Thymus (tissue), 11 donors: ENCODE measurements around the gene SLC12A6. TPM values are rescaled to one million over a fixed set of nuclear protein-coding genes. Genes with fewer than 3 reads are reported as not detected.
"Not testable (repeated sequence)": the region's sequence is repeated elsewhere in the genome, so short reads cannot be mapped to it uniquely, and the experiment has no call there.

Experiments
- DNase-seq, 9 donors: peaks; one replicate each; pipeline ENCODE4 v3.0.0-alpha.2; 2013; ENCODE audit warnings: low spot score in 9 of 9, low read depth in 6 of 9, missing footprints in 1 of 9
- H3K27ac ChIP-seq, 2 donors: one replicate each; pipeline ENCODE4 v1.5.1; 2013; ENCODE audit warnings: control low read depth in 1 of 2, low read depth in 1 of 2, low read length in 1 of 2, mild to moderate bottlenecking in 1 of 2, moderate library complexity in 1 of 2
- H3K27me3 ChIP-seq, 2 donors: one replicate each; pipeline ENCODE4 v1.5.1; 2013; ENCODE audit warnings: low read length in 1 of 2; ENCODE audit not compliant: control insufficient read depth in 2 of 2, insufficient read depth in 1 of 2
- H3K36me3 ChIP-seq, 2 donors: one replicate each; pipeline ENCODE4 v1.5.1; 2013; ENCODE audit warnings: low read length in 1 of 2, mild to moderate bottlenecking in 1 of 2, moderate library complexity in 1 of 2; ENCODE audit not compliant: control insufficient read depth in 2 of 2, insufficient read depth in 2 of 2
- H3K4me1 ChIP-seq, 2 donors: one replicate each; pipeline ENCODE4 v1.5.1; 2013; ENCODE audit warnings: low read length in 2 of 2; ENCODE audit not compliant: control insufficient read depth in 2 of 2, insufficient read depth in 2 of 2
- H3K4me3 ChIP-seq, 2 donors: one replicate each; pipeline ENCODE4 v1.5.1; 2013; ENCODE audit warnings: low read length in 2 of 2, control low read depth in 1 of 2, mild to moderate bottlenecking in 1 of 2
- H3K9me3 ChIP-seq, 2 donors: one replicate each; pipeline ENCODE4 v1.5.1; 2013; ENCODE audit warnings: low read length in 1 of 2, mild to moderate bottlenecking in 1 of 2; ENCODE audit not compliant: control insufficient read depth in 2 of 2, insufficient read depth in 1 of 2
- WGBS: extraction: QIAGEN DNeasy Blood & Tissue Kit; methylation state at CpG from one replicate; pipeline ENCODE4 v1.1.7; 2013; 5-methylcytosine and 5-hydroxymethylcytosine counted together
- polyA plus RNA-seq: library from polyadenylated mRNA; stranded (reverse); fragments of 200-250 nt; gene quantifications from one replicate; pipeline ENCODE4 v1.2.3, GENCODE V29; 2013
- total RNA-seq: library from RNA; stranded (reverse); fragments of 120-200 nt; gene quantifications from one replicate; pipeline ENCODE4 v1.2.4, GENCODE V29; 2013
- donor health status: healthy.

The SLC12A6 gene
- total and polyA plus RNA-seq, 2 donors: 9.7 to 13.5 TPM

DNA sequence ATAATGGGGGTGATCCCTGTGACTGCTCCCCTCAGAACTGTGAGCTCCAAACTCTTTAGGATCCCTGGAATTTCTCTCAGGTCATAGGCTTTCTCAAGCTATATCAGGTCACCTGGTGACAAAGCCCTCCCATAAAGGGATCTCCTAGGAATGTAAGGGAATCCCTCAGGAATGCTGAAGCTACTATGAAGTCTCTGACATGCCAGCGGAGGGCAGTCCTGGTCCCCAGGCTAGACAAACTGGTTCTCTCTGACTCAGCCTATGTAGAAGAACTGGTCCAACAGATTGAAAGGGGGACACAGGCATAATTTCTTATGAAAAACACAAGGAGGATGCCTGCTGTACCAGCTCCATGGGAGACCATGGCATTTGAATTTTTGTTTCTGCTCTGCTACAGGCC, 22.7 kb upstream of the SLC12A6 start:
- Histone ChIP-seq H3K27ac (no peak overlapping the region), H3K4me1 (peaks cover 0 to 1% of the 10 kb centered on the region in 2 donors), H3K27me3 (no peaks in the 10 kb centered on the region), H3K9me3 (no peaks in the 10 kb centered on the region), H3K36me3 (peaks cover 36 to 55% of the 10 kb centered on the region in 2 donors), H3K4me3 (no peak overlapping the region)
- WGBS: 96% methylated on average over 1 of the region's 1 CpG
- DNase-seq: no peak

DNA sequence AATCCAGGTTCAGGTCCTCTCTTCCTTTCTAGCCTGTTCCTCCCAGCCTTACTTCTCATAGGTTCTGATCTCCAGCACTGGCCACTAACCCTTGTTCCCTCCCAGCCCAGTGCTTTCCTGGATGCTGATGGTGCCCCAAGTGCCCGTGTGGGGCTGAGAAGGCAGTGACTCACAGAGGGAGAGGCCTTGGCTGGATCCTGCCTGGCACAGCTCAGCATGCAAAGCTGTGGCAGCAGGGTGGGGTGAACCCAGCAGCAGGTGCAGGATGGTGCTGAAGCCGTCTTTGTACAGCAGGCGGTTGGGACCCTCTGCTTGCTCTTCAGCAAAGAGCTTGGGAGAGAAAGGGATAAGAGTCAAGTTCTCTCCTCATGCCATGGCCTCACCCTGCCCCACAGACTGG, 21.8 kb upstream of the SLC12A6 start:
- H3K36me3 ChIP-seq: peaks cover 36 to 57% of the 10 kb centered on the region in 2 donors
- no peak overlapping the region for H3K27ac ChIP-seq
- H3K27me3 ChIP-seq: no peaks in the 10 kb centered on the region
- no peak overlapping the region for H3K4me3 ChIP-seq
- no peaks in the 10 kb centered on the region for H3K4me1 ChIP-seq
- no peaks in the 10 kb centered on the region for H3K9me3 ChIP-seq
- WGBS: 98% methylated on average over 3 of the region's 3 CpGs
- DNase-seq: no peak

DNA sequence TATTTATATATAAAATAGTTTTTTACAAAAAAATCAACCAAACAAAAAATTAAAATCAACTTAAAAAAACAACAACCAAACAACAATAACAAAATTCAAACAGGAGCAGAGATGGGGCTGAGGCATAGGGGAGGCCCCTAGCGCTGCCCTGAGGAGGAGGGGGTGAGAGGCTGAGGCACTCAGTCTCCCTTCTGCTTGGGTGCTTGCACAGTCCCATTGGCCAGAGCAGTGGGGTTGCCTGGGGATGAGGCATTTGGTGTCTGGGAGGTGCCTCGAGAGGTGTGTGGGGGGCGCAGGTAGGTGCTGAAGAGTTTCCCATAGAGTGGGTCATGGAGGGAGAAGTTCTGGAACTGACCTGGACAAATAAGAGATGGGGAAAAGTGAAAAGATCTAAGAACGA, 21.4 kb upstream of the SLC12A6 start:
- H3K4me1 ChIP-seq: no peaks in the 10 kb centered on the region
- DNase-seq: no peak
- no peaks in the 10 kb centered on the region for H3K27me3 ChIP-seq
- peaks cover 36 to 55% of the 10 kb centered on the region in 2 donors for H3K36me3 ChIP-seq
- H3K9me3 ChIP-seq: no peaks in the 10 kb centered on the region
- WGBS: 99% methylated on average over 4 of the region's 4 CpGs
- no peak overlapping the region for H3K27ac ChIP-seq
- no peak overlapping the region for H3K4me3 ChIP-seq

DNA sequence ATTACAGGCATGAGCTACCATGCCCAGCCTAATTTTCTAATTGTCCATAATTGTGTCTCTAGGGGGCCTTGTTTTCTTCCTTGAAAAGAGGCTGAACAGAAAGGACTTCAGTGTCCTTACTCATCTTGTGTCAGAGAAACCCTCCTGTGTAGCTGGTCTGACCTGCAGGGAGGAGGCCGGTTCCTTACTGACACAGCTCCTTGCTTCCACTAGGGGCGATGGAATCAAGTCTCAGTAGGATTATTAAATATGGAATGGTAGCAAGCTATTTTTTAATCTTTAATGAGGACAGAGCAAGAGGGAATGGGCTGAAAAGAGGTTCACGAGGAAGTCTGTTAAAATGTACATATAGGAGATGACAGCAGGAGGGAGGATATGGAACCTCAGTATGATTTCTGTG, 20.8 kb upstream of the SLC12A6 start:
- 97% methylated on average over 3 of the region's 3 CpGs for WGBS
- Histone ChIP-seq H3K4me3 (no peak overlapping the region), H3K36me3 (peaks cover 33 to 57% of the 10 kb centered on the region in 2 donors), H3K27ac (no peak overlapping the region), H3K27me3 (no peaks in the 10 kb centered on the region), H3K4me1 (no peaks in the 10 kb centered on the region), H3K9me3 (no peaks in the 10 kb centered on the region)
- no peak for DNase-seq

DNA sequence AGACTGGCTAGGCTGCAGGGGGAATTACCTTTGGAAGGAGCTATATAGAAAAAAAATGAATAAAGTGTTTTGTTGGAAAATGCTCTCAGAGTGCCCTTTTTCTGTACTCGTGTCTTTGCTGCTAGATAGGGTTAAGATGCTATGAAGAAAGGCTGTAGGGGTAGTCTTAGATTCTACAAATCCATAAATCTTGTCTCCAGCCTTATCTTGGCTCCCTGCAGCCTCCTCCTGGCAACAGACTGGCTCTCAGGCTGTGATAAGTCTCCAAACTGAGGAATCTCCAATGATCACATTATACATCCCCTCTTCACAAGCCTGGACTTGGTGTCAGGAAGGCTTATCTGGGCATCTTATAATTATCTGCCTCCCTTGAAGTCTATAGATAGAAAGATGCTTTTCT, 20.1 kb upstream of the SLC12A6 start:
- Histone ChIP-seq H3K36me3 (peaks cover 28 to 57% of the 10 kb centered on the region in 2 donors), H3K4me3 (no peak overlapping the region), H3K27me3 (no peaks in the 10 kb centered on the region), H3K27ac (no peak overlapping the region), H3K9me3 (no peaks in the 10 kb centered on the region), H3K4me1 (no peaks in the 10 kb centered on the region)
- DNase-seq: no peak
- 95% methylated on average over 1 of the region's 1 CpG for WGBS

DNA sequence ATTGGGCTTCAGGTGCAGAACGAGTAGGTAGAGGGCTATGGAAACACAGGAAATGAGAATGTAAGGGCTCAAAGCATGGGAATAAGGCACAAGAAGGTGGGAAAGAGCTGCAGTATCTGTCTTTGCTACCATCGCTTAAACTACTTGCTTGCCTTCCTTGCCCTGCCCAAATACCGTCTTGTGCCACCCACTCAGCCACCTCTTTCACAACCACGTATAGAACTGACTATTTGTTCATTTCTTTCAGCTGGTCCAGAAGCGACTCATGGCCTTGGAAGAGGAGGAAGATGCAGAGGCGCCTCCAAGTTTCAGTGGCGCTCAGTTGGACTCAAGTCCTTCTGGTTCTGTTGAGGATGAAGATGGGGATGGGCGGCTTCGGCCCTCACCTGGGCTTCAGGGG, 17.7 kb upstream of the SLC12A6 start:
- no peak overlapping the region for H3K27ac ChIP-seq
- WGBS: 97% methylated on average over 9 of the region's 9 CpGs
- H3K36me3 ChIP-seq: peaks cover 18 to 47% of the 10 kb centered on the region in 2 donors
- no peak overlapping the region for H3K4me3 ChIP-seq
- no peaks in the 10 kb centered on the region for H3K4me1 ChIP-seq
- H3K27me3 ChIP-seq: no peaks in the 10 kb centered on the region
- no peaks in the 10 kb centered on the region for H3K9me3 ChIP-seq
- DNase-seq: no peak

DNA sequence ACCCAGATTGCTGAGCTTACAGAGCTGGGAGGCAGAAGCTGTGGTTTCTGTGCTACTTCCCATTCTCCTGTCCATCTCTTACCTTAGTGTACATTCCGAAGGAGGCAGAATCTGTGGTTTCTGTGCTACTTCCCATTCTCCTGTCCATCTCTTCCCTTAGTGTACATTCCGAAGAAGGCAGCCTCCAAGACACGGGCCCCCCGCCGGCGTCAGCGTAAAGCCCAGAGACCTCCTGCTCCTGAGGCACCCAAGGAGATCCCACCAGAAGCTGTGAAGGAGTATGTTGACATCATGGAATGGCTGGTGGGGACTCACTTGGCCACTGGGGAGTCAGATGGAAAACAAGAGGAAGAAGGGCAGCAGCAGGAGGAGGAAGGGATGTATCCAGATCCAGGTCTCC, 16.7 kb upstream of the SLC12A6 start:
- Histone ChIP-seq H3K4me3 (no peak overlapping the region), H3K27me3 (no peaks in the 10 kb centered on the region), H3K36me3 (peaks cover 9 to 37% of the 10 kb centered on the region in 2 donors), H3K27ac (no peak overlapping the region), H3K9me3 (no peaks in the 10 kb centered on the region), H3K4me1 (no peaks in the 10 kb centered on the region)
- no peak for DNase-seq
- WGBS: 98% methylated on average over 7 of the region's 7 CpGs

DNA sequence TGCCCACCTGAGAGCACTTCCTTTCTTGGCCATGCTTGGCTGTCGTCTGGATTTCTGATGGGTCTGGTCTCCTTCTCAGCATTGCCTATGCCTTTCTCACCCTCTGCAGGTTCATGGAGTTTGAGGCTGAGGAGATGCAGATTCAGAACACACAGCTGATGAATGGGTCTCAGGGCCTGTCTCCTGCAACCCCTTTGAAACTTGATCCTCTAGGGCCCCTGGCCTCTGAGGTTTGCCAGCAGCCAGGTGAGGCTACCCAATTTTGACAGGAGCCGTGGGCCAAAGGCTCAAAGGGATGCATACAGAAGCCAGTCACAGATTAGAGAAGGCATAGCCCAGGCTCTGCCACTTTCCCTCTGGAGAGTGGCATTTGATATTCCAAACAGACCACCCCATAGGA, 16.0 kb upstream of the SLC12A6 start:
- Histone ChIP-seq H3K9me3 (no peaks in the 10 kb centered on the region), H3K4me3 (no peak overlapping the region), H3K36me3 (peaks cover 8 to 32% of the 10 kb centered on the region in 2 donors), H3K27me3 (no peaks in the 10 kb centered on the region), H3K4me1 (no peaks in the 10 kb centered on the region), H3K27ac (no peak overlapping the region)
- DNase-seq: no peak
- whole genome bisulfite sequencing: 95% methylated on average over 2 of the region's 2 CpGs

DNA sequence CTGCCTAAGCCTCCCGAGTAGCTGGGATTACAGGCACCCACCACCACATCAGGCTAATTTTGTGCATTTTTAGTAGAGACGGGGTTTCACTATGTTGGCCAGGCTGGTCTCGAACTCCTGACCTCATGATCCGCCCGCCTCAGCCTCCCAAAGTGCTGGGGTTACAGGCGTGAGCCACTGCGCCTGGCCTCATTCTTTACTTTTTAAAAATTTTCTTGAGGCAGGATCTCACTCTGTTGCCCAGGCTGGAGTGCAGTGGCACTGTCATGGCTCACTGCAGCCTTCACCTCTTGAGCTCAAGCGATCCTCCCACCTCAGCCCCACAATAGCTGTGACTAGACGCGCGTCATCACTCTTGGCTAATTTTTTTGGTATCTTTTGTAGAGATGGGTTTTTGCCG, 15.4 kb upstream of the SLC12A6 start:
- not testable (repeated sequence) for H3K27ac ChIP-seq, H3K27me3 ChIP-seq, H3K9me3 ChIP-seq, H3K4me3 ChIP-seq, DNase-seq, H3K4me1 ChIP-seq
- WGBS: 97% methylated on average over 12 of the region's 12 CpGs
- H3K36me3 ChIP-seq: peaks cover 4 to 27% of the 10 kb centered on the region in 2 donors

DNA sequence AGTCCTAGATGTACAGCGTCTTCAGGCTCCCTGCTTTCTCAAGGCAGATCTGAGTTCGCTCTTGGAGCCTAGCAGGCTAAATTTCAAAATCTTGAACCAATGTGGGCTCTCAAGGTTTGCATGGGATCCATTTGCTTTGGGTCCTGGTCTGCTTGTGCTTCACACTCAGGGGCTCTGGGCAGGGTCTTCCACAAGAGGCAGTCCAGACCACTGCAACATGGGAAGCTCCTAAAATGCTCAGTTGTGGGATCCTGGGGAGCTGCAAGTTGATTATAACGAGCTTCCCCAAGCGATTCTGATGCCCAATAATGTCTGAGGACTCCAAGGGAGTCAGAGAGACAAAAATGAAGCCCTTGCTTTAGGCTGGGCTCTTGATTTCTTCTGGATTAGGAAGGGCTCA, 12.2 kb upstream of the SLC12A6 start:
- 91% methylated on average over 4 of the region's 4 CpGs for WGBS
- Histone ChIP-seq H3K9me3 (no peaks in the 10 kb centered on the region), H3K27me3 (no peaks in the 10 kb centered on the region), H3K4me3 (no peak overlapping the region), H3K36me3 (peaks cover 0 to 6% of the 10 kb centered on the region in 2 donors), H3K4me1 (no peaks in the 10 kb centered on the region), H3K27ac (no peak overlapping the region)
- no peak for DNase-seq
